ENCODE data around the gene OCA2.

Gene OCA2

GRCh38 chr15:27833178-27833577 is 265.9 kb downstream of the OCA2 start:
- Histone ChIP-seq H3K36me3 (ENCODE audit: insufficient read depth, low read length) (no peaks in the 10 kb centered on the region), H3K4me2 (ENCODE audit: low read length) (no peak overlapping the region), H2AFZ (ENCODE audit: low read length) (no peak overlapping the region), H3K9me2 (ENCODE audit: low read depth, low read length) (no peaks in the 10 kb centered on the region), H3K27me3 (ENCODE audit: insufficient read depth, low read length) (no peaks in the 10 kb centered on the region), H4K20me1 (ENCODE audit: insufficient read depth, low read length) (no peaks in the 10 kb centered on the region), H3F3A (ENCODE audit: insufficient read depth, low read length) (no peaks in the 10 kb centered on the region), H3K79me2 (ENCODE audit: insufficient read depth, low read length) (no peaks in the 10 kb centered on the region), H3K27ac (ENCODE audit: low read depth, low read length, poor library complexity, severe bottlenecking) (no peak overlapping the region), H3K4me1 (ENCODE audit: insufficient read depth, low read length, severe bottlenecking) (no peaks in the 10 kb centered on the region), H3K9ac (ENCODE audit: low read length) (no peak overlapping the region), H3K4me3 (ENCODE audit: low read depth, low read length, poor library complexity, severe bottlenecking) (no peak overlapping the region), H3K9me3 (ENCODE audit: low read length) (no peaks in the 10 kb centered on the region)
- no peak for TF ChIP-seq EZH2 (IDR thresholded peaks at IDR 0.05; ENCODE audit: borderline replicate concordance, low read length)
- TF ChIP-seq CTCF (IDR thresholded peaks at IDR 0.05; ENCODE audit: low read length): no peak

GRCh38 chr15:27832237-27832596 is 266.9 kb downstream of the OCA2 start:
- no peaks in the 10 kb centered on the region for H3F3A ChIP-seq (ENCODE audit: insufficient read depth, low read length)
- no peak overlapping the region for H3K4me2 ChIP-seq (ENCODE audit: low read length)
- no peaks in the 10 kb centered on the region for H3K36me3 ChIP-seq (ENCODE audit: insufficient read depth, low read length)
- no peaks in the 10 kb centered on the region for H3K79me2 ChIP-seq (ENCODE audit: insufficient read depth, low read length)
- no peak overlapping the region for H3K9ac ChIP-seq (ENCODE audit: low read length)
- no peaks in the 10 kb centered on the region for H3K27me3 ChIP-seq (ENCODE audit: insufficient read depth, low read length)
- H3K9me3 ChIP-seq (ENCODE audit: low read length): no peaks in the 10 kb centered on the region
- H3K4me3 ChIP-seq (ENCODE audit: low read depth, low read length, poor library complexity, severe bottlenecking): no peak overlapping the region
- H3K4me1 ChIP-seq (ENCODE audit: insufficient read depth, low read length, severe bottlenecking): no peaks in the 10 kb centered on the region
- H2AFZ ChIP-seq (ENCODE audit: low read length): no peak overlapping the region
- TF ChIP-seq CTCF (IDR thresholded peaks at IDR 0.05; ENCODE audit: low read length) (no peak), EZH2 (IDR thresholded peaks at IDR 0.05; ENCODE audit: borderline replicate concordance, low read length) (no peak)
- no peaks in the 10 kb centered on the region for H3K9me2 ChIP-seq (ENCODE audit: low read depth, low read length)
- no peak overlapping the region for H3K27ac ChIP-seq (ENCODE audit: low read depth, low read length, poor library complexity, severe bottlenecking)
- no peaks in the 10 kb centered on the region for H4K20me1 ChIP-seq (ENCODE audit: insufficient read depth, low read length)

- Histone ChIP-seq H4K20me1 (ENCODE audit: insufficient read depth, low read length) (no peaks in the 10 kb centered on the region), H3K9me2 (ENCODE audit: low read depth, low read length) (no peaks in the 10 kb centered on the region), H3K27ac (ENCODE audit: low read depth, low read length, poor library complexity, severe bottlenecking) (no peak overlapping the region), H3K4me1 (ENCODE audit: insufficient read depth, low read length, severe bottlenecking) (no peaks in the 10 kb centered on the region), H3K36me3 (ENCODE audit: insufficient read depth, low read length) (no peaks in the 10 kb centered on the region), H3K4me3 (ENCODE audit: low read depth, low read length, poor library complexity, severe bottlenecking) (no peak overlapping the region), H3K27me3 (ENCODE audit: insufficient read depth, low read length) (no peaks in the 10 kb centered on the region), H3K9ac (ENCODE audit: low read length) (no peak overlapping the region), H3K79me2 (ENCODE audit: insufficient read depth, low read length) (no peaks in the 10 kb centered on the region), H3K9me3 (ENCODE audit: low read length) (no peaks in the 10 kb centered on the region), H2AFZ (ENCODE audit: low read length) (no peak overlapping the region), H3F3A (ENCODE audit: insufficient read depth, low read length) (no peaks in the 10 kb centered on the region), H3K4me2 (ENCODE audit: low read length) (no peak overlapping the region)
- TF ChIP-seq EZH2 (IDR thresholded peaks at IDR 0.05; ENCODE audit: borderline replicate concordance, low read length) (no peak), CTCF (IDR thresholded peaks at IDR 0.05; ENCODE audit: low read length) (no peak)
Observed at GRCh38 chr15:27831384-27832236, 267.5 kb downstream of the OCA2 start.
